HTERT RPE-1 (cell line): ENCODE results near the gene ENTPD8.

Source experiments
- in situ Hi-C: fragments of 300-500 bp; cut with MboI; formaldehyde crosslinking; loops from 4 replicates; pipeline ENCODE4 v1.14.3; 2020; ENCODE audit warnings: low sequenced_read_pairs

ENTPD8 gene

GRCh38 chr9:137449081-137449844, 8.1 kb upstream of the ENTPD8 start:
- in situ Hi-C loops = no loop called here

DNA sequence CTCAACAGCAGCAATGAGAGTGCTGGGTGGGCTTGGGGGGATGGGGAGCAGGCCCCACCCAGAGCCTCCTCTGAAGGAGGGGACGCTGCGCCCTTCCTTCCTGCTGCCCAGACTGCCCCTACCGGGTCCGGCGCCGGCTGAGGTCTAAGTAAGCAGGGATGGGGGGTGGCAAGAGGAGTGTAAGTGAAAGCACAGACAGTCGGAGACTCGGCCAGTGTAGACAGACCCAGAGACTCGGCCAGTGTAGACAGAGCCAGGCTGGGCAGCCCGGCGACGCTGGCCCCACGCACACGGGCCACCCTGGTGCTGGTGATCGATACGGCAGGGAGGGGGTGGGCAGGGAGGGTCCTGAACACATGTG, 7.4 kb upstream of the ENTPD8 start:
- in situ Hi-C loops = no loop called here

DNA sequence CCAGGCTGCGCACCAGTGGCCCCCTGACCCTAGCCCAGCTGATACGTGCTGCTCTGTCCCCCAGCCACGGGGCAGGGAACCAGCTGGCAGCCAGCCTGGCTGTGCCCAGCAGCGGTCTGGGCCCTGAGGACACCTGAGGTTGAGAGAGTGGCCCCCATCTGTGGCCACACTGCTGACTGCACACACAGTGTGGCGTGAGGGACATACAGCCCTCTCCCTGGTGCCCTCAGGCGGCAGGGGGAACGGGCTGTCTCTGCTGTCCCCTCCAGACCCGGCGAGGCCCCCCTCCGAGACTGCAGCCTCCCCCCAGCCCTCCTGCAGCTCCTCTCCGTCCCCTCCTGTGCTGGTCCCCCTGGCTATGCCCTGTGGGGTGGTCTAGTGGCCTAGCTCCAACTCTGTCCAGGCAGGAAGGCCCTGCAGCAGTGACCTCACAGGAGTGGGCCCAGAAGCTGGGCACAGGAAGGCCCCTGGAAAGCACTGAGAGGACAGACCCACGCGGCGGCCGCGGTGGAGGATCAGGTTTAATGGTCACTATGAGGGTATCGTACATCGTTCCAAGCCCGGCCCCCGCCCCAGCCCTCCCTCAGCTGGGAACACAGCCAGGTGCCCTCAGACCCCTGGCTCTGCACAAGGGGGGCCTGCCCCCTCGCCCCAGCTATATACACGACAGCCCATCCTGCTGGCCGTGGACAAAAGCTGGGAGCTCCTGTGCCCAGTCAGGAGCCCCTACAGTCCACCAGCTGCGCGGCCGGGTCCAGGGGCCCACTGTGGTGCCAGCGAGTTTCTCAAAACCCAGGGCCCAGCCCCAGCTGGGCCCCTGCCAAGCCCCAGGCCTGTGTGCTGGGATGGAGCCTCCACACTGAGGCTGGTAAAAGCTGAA, 6.8 kb upstream of the ENTPD8 start:
- in situ Hi-C loops = no loop called here

- in situ Hi-C loops = no loop called here
Observed at GRCh38 chr9:137446851-137447471, 5.8 kb upstream of the ENTPD8 start.

DNA sequence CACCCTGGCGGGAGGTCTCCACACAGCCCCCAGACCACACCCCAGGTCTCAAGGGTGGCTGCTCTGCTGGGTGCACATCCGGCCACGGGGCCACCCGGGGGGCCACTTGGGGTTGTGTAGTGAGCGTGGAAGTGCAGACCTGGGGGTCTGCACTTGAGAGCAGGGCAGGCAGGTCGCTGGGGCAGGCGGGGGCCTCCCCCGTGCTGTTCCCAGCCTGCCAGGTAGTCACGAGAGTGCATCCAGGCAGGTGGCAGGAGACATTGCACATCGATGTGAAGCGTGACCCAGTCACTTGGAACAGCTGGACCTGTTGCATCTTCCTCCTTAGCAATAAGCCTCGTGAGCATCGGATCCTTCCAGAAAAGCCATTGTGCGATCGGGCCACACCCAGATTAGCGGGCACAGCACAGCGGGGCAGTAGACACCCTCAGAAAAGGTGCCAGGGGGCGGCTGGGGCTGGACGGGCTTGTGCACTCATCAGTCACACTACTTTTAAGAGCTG, 4.8 kb upstream of the ENTPD8 start:
- in situ Hi-C loops = no loop called here

- in situ Hi-C loops = no loop called here
Observed at GRCh38 chr9:137445275-137445807, 4.2 kb upstream of the ENTPD8 start.

DNA sequence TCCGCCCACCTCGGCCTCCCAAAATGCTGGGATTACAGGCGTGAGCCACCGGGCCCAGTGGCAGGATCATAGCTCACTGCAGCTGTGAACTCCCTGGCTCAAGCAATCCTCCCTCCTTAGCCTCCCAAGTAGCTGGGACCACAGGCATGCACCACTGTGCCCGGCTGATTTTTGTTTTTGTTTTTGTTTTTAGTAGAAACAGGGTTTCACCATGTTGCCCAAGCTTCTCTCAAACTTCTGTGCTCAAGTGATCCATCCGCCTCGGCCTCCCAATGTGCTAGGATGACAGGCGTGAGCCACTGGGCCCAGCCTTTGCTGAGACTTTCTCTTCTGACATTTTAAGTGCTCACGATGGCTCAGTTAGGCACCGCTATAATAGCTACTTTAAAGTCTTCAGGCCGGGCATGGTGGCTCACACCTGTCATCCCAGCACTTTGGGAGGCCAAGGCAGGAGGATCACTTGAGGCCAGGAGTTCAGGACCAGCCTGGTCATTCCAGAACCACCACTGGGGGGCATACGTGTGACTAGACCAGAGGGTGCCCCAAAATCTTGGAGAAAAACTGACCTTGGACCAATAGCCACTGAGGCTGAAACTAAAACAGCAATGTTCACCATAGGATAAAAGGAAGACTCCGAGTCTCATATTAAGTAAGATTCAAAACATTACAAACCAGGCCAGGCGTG, 3.1 kb upstream of the ENTPD8 start:
- in situ Hi-C loops = no loop called here

DNA sequence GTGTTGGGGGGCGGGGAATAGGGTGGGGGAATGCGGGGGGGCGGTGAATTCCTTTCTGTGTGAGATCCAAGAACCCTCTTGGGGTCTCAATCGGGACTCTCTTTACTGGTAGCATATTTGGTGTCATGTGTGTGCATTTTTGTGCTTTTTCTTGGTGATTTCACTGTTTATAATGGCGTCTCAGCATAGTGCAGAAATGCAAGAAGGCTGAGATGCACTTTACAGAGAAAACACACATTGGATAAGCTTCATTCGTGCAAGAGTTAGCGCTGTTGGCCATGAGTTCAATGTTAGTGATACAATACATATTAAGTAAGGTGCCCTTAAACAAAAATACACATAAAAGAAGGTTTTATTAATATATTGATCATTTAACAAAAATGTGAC, 771 bp upstream of the ENTPD8 start:
- in situ Hi-C loops = no loop called here

DNA sequence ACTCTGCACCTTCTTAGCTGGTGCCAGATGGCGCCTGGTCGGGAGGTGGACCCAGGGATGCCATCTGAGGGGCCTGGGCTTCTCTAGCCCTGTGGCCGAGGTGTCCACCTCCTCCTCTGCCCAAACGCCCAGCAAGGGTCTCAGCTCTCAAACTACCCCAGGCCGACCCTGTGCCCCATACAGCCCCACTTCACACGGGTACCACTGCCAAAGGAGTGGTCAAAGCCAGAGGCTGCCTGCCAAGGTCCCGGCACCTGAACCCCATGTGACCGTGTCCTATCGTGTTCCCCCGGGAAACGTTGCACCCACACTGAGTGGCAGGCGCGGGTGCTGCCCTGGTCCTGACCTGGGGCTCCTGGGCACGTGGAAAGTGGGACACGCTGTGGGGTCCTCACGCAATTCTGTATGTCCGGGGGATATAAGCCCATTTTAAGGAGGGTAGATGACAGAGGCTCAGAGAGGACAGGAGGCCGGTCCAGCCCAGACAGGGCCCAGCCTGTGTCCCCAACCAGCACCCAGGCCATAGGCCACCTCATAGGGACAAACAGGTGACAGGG, 1.9 kb downstream of the ENTPD8 start:
- in situ Hi-C loops = no loop called here

GRCh38 chr9:137438591-137439157, 2.5 kb downstream of the ENTPD8 start:
- in situ Hi-C loops = no loop called here

DNA sequence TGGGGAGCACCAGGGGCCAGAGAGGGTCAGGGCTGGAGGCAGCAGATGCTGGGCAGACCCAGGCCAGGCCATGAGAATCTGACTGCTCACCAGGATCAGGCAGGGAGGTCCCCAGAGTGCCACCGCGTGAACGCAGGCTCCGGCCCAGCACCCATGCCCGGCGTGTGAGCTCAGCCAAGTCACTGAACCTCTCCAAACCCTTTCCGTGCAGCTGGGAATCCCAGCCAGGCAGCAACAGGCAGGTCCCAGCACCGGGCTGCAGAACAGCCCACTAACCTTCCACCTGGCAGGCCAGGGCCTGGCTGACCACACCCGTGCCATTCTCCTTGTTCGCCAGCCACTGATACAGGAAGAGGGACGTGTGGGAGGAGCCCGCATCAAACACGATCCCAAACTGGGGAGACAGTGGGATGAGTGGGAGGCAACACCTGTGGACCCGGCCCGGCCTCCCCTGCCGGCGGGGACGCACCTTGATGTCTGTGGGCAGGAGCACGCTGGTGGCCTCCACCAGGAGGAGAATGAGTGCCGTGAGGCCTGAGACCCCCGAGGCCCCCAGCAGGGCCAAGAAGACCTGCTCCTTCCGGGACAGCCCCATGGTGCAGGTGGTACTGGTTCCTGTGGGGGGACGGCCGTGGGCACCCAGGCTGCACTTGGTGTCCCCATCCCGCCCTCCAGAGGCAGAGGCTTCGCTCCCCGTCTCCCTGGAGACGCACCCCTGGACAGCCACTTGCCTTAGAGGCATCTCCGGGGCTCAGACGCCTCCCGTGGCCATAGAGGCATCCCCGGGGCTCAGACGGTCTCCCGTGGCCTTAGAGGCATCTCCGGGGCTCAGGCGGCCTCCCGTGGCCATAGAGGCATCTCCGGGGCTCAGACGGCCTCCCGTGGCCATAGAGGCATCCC, 3.2 kb downstream of the ENTPD8 start:
- in situ Hi-C loops = no loop called here

GRCh38 chr9:137436761-137437600, 4.2 kb downstream of the ENTPD8 start:
- in situ Hi-C loops = no loop called here

DNA sequence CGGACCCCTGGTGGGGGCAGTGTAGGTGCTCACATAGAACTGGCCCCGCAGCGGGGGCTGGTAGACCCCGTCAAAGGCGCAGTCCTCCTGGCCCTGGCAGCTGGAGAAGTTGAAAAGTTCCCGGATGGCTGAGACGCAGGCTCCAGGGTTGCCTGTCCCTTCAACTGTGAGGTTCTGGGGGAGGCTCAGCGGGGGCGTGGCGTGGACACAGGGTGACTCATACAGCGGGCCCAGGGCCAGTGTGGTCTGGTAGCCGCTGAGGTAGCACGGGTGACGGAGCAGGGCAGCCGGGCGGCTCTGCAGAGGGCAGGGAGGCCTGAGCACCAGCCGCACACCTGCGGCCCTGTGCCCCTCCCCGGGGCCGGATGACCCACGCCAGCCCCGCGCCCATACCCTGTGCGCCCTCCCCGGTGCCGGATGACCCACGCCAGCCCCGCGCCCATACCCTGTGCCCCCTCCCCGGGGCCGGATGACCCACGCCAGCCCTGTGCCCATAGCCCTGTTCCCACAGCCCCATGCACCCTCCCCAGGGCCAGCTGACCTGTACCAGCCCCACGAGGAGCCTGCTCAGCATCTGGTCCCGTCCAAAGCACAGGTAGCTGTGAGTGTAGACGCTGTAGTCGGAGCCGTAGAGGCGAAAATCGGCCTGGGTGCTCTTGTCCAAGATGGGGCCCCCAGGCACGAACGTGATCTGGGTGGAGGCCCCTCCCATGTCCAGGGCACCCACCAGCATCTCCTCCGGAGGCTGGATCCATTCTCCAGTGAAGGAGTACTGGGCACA, 5.0 kb downstream of the ENTPD8 start:
- in situ Hi-C loops = no loop called here

GRCh38 chr9:137435381-137435891, 5.7 kb downstream of the ENTPD8 start:
- in situ Hi-C loops = no loop called here

GRCh38 chr9:137434498-137435380, 6.4 kb downstream of the ENTPD8 start:
- in situ Hi-C loops = no loop called here

- in situ Hi-C loops = no loop called here
Observed at GRCh38 chr9:137433916-137434431, 7.2 kb downstream of the ENTPD8 start.
